ENCODE results near the gene TMEM53.
A peak's percentile ranks its signal among the peaks of the same experiment; 100 is the strongest.
"Not testable (repeated sequence)": the region's sequence is repeated elsewhere in the genome, so short reads cannot be mapped to it uniquely, and the experiment has no call there.

The TMEM53 gene

DNA sequence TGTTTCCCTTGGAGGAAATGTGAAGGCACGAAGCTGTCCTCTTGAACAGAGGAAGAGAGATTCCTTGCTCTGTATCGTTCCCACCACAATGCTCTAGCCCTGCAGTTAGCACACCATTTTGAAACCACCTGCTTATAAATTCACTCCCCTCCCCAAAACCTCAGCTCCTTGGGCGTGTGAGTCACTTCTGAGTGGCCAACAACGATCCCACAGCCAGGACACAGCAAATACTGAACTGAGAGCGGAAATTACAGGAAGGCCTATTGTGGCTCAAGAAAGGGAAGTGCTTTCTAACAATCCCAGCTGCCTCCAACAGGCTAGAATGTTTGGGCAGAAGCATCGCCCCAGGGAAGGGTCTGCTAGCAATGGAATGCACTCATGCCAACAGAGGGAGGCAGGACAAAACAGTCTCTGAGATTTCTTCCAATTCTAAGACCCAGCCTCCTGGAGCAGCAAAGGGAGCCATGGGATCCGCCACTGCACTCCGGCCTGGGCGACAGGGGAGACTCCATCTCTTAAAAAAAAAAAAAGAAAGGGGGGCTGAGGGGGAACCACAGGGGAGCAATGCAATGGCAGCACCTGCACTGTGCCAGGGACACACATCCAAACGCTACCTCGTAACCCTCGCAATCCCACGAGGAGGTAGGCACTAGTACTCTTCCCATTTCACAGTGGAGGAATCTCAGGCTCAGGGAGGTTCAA lies 1.9 kb downstream of the TMEM53 start:
- peak; percentile 87 for DNase-seq

DNA sequence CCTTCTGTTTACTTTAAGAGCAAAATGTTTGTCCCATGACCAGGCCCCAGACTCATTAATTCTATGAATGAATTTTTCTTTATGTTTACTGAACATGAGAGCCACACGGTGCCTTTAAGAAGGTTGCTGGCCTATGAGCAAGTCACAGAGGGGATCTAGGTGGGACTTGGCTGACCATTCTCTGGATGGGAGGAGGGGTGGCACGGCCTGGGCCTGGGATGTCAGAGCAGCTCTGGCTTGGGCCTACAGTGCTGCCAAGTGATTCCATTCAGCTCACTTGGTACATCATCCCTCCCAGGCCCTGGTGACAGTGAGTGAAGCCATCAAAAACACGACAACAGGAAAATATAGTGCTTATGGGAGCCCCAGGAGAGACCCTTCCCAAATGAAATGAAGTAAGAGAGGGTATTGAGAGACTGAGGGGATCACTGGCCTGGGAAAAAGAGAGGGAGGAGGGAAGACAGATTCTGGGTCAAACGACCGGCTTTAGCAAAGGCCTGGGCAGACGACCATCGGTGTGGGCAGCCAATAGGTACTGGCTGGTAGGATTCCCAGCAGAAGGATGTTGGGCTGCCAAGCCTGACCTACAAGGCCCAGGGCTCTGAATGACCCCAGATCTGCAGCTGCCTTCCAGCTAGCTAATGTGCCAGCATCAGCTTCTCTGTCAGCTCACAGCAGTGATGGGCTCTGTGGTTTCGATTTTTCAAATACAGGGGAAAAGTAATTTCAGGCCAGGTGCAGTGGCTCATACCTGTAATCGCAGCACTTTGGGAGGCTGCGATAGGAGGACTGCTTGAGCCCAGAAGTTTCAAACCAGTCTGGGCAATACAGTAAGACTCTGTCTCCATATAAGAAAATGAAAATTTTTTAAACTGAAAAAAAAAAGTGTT lies 3.3 kb downstream of the TMEM53 start:
- no peak for DNase-seq

DNA sequence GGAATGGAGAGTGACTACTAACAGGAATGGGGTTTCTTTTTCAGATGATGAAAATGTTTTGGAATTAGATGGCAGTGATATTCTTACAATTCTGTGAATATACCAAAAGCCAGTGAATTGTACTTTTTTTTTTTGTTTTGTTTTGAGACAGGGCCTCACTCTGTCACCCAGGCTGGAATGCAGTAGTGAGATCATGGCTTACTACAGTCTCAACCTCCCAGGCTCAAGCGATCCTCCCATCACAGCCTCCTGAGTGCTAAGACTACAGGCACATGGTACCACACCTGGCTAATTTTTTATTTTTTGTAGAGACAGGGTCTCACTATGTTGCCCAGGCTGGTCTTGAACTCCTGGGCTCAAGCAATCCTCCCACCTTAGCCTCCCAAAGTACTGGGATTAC lies 7.6 kb downstream of the TMEM53 start:
- not testable (repeated sequence) for DNase-seq

DNA sequence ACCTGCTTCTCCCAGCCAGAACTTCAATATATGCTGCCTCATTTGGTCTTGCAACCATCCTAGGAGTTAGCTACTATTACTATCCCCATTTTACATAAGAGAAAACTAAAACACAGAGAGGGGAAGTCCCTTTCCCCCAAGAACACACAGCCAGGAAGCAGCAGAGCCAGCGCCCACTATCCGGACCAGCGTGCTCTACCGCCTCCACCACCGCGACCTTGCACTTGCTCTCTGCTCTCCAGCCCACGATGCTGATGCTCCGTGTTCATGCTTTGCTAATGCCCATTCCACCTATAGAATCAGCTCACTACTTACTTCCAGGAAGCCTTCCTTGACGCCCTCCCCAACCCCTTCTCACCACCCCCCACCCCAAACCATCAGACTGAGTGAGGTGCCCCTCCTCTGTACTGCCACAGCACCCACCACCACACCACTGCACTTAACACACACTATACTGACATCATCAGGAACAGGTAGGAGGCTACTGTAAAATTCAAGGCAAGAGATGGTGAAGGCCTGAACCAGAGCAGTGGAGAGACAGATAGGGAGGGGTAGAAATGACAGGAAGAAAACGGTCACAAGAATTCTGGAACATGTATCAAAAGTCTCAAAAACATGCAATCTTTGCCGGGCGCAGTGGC lies 9.4 kb downstream of the TMEM53 start:
- DNase-seq = no peak

DNA sequence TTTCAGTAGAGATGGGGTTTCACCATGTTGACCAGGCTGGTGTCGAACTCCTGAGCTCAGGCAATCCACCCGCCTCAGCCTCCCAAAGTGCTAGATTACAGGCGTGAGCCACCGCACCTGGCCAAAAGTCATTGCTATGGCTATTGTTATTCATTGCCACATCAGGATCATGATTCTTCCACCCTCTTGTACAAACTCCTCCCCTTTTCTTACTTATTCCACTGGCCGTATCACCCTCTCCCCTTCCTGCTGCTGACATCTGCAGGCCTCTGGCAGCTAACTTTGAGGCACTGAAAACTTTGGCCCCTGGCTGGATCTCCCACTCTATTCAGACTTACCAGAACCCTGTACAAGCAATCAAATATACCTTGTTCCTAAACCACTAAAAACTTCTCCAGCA lies 10.9 kb downstream of the TMEM53 start:
- DNase-seq = no peak

DNA sequence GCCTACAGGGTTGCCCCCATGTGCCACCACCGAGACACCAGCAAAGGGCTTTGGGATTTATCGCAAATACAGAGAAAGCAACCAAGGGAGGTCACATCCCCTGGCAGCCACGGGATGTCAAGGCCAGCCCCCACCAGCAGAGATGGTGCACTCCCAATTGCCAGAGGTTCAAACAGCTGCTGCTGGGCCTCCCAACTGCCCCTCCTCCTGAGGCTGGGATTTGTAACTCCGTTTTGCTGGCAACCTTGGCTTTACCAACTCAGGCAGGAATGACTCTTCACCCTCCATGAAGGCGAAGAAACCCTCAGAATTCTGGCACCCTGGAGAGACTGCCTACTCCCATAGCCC lies 11.6 kb downstream of the TMEM53 start:
- DNase-seq = no peak

DNA sequence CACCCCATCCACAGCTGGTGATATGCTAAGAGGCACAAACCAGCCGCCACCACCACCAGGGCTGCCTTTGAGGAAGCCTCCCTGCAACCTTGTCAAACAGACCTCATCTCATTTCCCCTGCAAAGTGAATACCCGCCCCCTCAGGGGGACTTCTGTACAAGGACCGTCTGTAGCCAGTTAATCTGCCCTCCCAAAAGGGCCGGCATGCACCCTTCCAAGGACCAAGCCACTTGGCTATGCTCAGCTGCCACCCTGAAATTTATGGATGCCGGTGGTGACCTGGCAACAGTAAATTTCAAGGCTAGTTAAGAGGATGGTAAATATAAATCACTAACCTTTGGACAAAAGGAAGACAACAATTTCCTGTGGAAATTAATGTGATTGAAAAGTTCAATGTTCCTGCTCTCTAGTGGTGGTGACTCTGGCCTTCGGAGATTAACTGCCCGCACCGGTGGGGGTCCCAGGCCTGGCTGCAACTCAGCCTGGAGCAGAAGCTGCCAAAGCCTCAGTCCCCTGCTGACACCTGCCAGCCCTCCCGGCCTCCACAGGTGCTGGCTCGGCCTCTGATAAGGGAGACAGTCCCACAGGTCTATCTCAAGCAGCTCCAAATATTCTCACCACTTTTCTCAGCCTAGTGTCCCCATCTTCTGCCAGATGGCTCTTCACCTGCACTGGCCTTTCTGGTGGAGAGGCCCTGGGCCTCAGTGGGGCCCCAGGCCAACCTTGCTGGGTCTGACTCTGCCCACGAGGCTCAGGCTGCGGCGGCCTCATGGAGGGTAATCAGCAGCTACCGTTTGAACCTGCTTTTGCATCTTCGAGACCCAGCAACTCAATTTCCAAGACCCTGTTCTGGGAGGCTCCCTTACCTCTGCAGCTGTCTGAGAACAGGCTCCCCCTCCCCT lies 12.2 kb downstream of the TMEM53 start:
- no peak for DNase-seq

DNA sequence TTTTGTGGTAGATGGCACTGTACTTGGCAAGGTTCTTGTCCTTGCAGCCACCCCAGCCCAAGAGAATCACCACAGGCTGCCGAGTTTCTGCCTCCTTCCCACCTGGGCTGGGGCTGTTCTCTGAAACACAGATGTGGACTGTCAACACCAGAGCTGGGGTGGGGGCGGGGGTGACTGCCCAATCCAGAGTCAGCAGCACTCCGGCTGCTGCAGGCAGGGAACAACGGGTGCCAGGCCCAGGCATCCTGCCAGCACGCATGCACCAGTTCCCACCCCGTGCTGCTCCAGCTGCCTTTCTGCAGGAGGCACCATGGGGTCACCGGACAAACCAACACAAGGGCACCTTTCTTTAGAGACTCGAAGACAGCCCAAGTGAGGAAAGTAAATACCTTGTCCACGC lies 14.1 kb downstream of the TMEM53 start:
- DNase-seq = no peak

DNA sequence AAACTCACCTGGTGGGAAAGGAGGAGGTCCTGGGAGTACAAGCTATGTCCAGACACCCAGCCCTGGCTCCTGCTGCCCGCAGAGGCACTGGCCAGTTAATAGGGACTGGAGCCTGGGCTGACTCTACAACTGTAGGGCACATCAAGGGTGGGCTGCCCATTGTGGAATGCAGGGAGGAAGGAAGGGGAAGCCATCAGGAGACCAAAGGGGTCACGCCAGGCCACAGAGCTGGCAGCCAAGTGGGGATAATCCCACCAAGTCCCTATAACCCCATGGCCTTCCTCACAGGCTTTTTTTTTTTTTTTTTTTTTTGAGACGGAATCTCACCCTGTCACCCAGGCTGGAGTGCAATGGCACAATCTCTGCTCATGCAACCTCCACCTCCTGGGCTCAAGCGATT lies 14.7 kb downstream of the TMEM53 start:
- no peak for DNase-seq

DNA sequence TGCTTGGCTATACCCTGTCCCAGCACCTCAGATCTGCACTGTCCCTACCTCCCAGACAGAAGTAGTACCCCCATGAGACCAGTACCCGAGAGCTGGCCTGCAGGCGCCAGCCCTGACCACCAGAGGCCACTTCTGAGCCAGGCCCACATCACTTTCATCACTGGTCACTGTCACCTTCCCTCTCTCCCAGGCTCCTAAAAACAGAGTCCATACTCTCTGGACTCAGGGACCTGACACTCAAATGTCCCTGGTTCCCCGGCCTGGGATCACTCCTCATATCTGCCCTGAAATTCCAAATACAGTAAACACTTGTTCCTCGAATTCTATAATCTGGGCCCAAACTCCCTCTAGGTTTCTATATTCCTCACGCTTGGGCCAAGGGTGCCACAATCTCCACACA lies 18.7 kb downstream of the TMEM53 start:
- no peak for DNase-seq

DNA sequence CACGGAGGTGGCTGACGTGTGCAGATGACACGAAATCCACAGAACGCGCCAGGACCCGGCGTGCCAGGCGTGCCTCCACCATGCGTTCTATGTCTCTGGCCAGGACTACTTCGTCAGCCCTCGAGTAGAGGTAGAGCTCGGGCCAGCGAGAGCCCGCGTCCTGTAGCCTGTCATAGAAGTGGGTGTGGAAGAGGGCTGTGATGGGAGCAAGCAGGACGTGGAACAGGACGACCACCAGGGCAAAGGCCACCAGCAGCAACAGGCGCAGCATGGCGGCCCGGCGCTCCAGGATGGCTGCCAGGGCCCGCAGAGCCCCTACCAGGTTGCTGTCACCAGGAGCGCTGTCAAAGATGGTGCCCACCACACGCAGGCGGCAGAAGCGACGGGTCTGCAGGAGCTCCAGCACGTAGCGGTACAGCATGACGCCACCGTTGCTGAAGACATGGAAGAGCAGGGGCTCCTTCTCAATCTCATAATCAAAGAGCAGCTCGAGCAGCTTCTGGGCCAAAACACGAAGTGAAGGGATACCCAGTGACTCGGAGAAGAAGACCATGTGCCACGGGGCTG lies 19.6 kb downstream of the TMEM53 start:
- DNase-seq = no peak

DNA sequence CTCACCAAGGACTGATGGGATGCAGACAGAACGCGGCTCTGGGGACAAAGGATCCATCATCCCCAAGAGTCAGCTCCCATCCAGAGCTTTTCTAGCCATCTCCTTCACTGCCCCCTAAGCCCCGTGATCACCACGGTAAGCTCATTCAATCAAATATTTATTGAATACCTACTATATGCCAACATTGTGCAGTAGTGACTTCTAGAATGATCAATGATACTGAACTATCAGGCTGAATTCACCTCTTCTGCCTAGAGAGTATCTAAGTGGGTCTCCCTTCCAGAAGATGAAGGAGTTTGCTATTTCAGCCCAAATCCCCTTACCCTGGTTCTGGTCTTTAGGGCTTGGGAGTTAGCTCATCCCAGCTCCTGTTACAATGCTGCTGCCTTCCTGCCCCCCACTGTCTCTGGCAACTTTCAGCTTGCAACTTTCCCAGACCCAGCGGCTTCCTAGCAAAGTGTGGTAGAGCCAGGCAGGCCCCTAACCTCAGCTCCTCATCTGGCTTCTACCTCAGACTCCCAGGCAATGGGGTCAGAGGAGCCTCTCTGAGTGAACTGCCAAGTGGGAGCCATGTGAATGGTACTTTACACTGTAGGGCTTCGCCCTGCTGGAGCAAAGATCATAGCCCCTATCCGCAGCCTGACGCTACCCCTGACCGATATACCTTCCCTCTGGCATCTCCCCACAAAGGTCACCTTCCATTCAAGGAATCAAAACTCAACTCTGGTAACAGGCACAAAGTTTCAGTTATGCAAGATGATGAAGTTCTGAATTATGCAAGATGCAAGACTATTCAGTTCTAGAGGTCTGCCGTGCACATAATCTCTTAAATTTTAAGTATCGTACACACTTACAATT lies 20.9 kb downstream of the TMEM53 start:
- DNase-seq = no peak

DNA sequence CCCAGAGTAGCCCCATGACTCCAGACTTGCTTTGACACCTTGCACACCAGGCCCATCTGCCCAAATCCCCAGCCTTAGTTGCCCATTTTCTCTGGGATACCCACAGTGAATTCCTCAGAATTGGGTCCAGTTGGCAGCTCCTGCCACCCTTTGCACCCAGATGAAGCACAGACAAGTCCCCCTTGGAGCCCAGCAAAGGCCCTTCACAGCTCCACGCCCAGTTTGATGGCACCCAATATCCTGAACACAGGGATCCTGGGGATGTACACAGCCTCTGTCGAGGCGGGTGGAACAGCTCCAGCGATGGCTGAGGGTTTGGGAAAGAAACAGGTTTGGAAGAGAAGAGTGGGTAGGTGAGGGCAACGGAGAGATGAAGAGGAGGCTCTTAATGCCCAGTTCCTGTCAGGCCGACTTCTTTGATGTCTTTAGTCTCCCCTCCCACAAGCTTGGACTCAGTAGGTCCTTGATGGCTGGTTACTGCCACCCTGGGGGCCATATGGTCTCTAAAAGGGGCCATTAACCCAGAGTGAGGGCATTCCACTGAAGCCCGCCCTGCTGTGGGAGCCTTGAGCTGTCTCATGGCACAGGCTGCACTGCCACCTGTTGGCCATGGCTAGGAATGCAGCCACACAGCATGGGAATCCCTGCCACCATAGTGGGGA lies 21.7 kb downstream of the TMEM53 start:
- no peak for DNase-seq

DNA sequence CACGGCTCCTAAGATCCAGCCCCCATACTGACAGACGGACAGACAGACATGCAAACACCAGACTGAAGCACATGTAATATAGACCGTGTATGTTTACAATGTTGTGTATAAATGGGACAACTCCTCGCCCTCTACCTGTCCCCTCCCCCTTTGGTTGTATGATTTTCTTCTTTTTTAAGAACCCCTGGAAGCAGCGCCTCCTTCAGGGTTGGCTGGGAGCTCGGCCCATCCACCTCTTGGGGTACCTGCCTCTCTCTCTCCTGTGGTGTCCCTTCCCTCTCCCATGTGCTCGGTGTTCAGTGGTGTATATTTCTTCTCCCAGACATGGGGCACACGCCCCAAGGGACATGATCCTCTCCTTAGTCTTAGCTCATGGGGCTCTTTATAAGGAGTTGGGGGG lies 23.2 kb downstream of the TMEM53 start:
- no peak for DNase-seq

DNA sequence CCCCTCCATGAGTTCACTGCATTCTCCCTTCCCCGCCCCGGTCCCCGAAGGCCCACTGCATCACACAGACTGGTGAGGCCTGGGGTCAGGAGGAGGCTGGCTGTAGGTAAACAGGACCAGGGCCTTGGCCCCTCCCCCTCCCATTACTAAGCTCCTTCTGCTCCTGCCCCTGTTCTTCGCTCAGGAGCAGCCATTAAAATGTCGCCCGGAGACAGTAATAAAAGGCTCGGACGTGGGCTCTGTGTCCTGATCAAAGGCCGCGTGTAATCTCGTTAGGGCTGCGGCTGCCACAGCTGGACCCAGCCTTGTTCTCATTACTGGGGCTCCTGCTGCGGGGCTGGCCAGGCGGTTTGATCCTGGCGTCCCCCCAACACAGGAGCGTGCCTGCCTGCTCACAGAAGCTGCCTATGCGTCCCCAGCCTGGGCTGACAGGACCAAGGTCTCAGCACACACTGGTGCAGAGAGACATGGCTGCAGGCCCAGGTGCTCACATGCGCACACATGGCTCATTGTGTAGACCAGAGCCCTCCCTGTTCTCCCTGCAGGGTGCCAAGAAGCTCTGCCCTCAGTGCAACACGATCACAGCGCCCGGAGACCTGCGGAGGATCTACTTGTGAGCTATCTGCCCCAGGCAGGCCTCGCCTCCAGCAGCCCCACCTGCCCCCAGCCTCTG lies 24.0 kb downstream of the TMEM53 start:
- no peak for DNase-seq

DNA sequence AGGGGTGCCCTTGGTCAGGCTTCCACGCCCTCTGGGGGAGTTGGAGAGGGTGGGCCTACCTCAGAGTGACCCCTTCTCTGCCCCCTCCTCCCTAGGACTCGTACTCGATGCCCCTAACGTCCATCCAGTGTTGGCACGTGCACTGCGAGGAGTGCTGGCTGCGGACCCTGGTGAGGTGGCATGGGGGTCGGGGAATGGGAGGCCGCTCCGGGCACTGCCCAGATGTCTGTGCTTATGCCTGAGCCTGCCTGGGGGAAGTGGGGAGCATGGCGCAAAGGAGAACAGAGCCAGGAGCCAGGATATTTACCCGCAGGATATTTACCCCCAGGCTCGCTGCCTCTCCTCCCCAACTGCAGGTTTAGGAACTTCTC lies 24.5 kb downstream of the TMEM53 start:
- DNase-seq = no peak

DNA sequence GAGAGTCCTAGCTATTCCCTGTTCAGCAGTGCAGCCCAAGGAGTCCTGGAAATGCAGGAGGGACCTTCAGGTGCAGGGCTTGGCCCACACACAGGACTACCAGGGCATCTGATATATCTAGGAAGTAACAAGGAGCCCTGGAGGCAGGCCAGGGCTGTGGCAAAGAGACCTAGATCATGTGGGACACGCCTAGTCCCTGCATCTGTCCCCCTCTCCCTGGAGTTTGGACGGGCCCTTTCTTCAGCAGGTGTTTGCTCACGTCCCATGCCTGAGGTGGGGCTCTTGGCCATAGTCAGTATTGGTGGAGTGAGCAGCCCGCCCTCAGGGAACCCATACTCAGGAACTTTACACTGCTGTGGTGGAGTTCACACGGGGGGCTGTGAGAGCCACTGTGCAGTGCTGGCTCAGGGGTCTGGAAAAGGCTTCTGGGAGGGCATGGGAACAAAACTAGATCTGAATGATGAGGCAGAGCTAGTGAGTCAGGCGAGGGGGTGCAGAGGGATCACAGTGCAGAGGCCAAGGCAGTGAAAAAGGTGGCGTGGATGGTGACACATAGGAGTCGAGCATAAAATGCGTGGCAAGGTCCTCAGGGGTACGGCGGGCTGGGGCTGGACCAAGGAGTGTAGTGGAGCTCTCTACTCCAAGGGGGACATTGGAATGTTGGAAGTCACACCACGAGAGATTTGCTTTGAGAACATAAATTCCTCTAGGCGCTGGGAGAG lies 25.6 kb downstream of the TMEM53 start:
- DNase-seq = no peak

DNA sequence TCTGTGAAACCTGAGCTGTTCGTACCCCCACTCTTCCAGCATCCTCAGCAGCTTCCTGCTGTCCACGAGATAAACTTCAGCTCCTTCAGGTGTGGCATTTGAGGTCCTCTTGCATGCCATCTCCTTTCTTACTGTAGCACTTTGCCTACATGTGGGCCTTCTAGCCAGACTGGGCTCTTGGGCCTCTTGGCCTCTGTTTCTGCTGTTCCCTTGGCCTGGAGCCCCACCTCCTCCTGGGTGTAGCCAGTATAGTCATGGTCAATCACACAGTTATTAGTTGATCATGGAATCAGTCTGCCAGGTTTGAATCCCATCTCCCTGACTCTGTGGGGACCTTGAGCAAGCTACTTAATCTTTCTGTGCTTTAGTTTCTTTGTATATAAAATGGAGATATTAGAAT lies 26.4 kb downstream of the TMEM53 start:
- DNase-seq = no peak

DNA sequence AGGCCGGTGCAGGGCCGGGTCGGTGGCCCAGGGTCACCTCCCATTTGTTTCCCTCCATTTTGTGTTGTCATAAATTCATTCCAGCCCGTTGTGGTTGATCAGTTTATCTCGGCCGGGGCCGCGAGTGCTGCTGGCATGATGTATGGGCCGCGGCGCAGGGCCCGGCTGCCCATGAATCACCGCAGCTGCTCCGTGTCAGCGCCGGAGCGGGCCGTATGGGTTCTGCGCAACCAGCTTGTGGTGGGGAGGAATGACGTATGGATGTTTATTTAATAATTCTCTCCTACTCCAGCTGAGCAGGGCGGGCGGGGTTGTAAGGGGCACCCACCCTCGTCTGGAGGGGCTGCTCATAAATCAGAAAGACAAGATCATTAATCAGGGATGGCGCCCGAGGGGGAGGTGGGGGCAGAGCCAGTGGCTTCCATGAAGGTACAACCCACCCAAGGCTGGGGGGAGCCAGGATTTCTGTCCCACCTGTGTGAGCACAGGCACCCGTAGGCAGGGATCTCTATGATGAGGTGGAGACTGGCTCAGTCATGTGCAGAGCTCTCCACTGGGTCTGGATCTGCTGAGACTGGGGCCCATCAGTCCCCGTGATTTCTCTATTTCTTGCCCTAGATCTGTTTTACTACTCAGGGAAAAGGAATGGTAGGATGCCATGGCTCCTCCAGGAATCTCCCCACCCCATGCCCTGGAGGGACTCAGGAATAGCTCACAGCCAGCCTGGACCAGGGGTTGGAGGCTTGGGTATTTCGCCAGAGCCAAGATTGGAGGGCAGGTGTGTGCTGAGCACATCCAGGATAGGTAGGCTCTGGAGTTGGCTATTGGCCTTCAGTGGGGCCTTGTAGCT lies 27.8 kb downstream of the TMEM53 start:
- DNase-seq = no peak
